Measurements from ENCODE around the gene MID1.

The MID1 gene

DNA sequence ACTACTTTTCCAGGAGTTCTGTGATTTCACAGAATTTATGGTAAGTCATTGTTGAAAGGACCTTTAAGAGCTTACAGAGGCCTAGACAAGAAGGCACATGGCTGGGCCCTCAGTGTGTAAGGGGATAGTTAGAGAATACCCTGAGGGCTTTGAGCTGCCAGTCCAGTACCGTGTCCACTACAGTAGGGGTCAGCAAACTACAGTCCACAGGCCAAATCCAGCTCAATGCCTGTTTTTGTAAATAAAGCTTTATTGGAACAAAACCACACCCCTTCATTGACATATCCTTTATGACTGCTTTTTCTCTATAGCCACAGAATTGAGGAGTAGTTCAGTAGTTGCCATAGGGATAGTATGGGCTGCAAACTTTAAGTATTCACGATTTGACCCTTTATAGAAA lies 176.2 kb downstream of the MID1 start:
- Histone ChIP-seq H3K36me3 (ENCODE audit: control insufficient read depth in 2 of 2, insufficient read depth in 1 of 2, low read length in 2 of 2) (peaks cover 0 to 33% of the 10 kb centered on the region in 2 experiments; a peak in 1 of 3 replicates), H3K4me1 (ENCODE audit: control insufficient read depth, insufficient read depth, low read length) (no peaks in the 10 kb centered on the region), H3K9me3 (ENCODE audit: control insufficient read depth, insufficient read depth, low read depth, low read length) (no peaks in the 10 kb centered on the region), H3K27ac (ENCODE audit: extremely low read depth, low read depth, low read length) (no peak overlapping the region), H3K4me3 (ENCODE audit: low read depth, low read length) (no peak overlapping the region)
- ChIA-PET POLR2A (no interaction called here), CTCF (no interaction called here)
- TF ChIP-seq ZNF114 (tag by site-specific recombination; IDR thresholded peaks at IDR 0.05) (no peak), ZNF24 (tag by site-specific recombination; IDR thresholded peaks at IDR 0.05) (no peak), ZNF521 (tag by site-specific recombination; IDR thresholded peaks at IDR 0.05) (no peak), ZNF48 (tag by site-specific recombination; IDR thresholded peaks at IDR 0.05) (no peak), ZNF239 (tag by site-specific recombination; IDR thresholded peaks at IDR 0.05) (no peak), ZNF514 (tag by site-specific recombination; IDR thresholded peaks at IDR 0.05) (no peak), ZNF211 (tag by site-specific recombination; IDR thresholded peaks at IDR 0.05; ENCODE audit: low read depth) (no peak), ZNF426 (tag by site-specific recombination; IDR thresholded peaks at IDR 0.05) (no peak), ZNF629 (tag by site-specific recombination; IDR thresholded peaks at IDR 0.05) (no peak), REST (tag by site-specific recombination; IDR thresholded peaks at IDR 0.05) (no peak), ZNF132 (tag by site-specific recombination; IDR thresholded peaks at IDR 0.05; ENCODE audit: borderline replicate concordance) (no peak), ZNF157 (tag by site-specific recombination; IDR thresholded peaks at IDR 0.05) (no peak), ZNF610 (tag by site-specific recombination; IDR thresholded peaks at IDR 0.05; ENCODE audit: borderline replicate concordance) (no peak), PATZ1 (tag by site-specific recombination; IDR thresholded peaks at IDR 0.05) (no peak)
- TF ChIP-seq, protein P1, sequence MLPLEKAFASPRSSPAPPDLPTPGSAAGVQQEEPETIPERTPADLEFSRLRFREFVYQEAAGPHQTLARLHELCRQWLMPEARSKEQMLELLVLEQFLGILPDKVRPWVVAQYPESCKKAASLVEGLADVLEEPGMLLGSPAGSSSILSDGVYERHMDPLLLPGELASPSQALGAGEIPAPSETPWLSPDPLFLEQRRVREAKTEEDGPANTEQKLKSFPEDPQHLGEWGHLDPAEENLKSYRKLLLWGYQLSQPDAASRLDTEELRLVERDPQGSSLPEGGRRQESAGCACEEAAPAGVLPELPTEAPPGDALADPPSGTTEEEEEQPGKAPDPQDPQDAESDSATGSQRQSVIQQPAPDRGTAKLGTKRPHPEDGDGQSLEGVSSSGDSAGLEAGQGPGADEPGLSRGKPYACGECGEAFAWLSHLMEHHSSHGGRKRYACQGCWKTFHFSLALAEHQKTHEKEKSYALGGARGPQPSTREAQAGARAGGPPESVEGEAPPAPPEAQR (tag by site-specific recombination; IDR thresholded peaks at IDR 0.05): no peak
- TF ChIP-seq, protein P2, sequence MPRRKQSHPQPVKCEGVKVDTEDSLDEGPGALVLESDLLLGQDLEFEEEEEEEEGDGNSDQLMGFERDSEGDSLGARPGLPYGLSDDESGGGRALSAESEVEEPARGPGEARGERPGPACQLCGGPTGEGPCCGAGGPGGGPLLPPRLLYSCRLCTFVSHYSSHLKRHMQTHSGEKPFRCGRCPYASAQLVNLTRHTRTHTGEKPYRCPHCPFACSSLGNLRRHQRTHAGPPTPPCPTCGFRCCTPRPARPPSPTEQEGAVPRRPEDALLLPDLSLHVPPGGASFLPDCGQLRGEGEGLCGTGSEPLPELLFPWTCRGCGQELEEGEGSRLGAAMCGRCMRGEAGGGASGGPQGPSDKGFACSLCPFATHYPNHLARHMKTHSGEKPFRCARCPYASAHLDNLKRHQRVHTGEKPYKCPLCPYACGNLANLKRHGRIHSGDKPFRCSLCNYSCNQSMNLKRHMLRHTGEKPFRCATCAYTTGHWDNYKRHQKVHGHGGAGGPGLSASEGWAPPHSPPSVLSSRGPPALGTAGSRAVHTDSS (tag by site-specific recombination; IDR thresholded peaks at IDR 0.05): no peak
- TF ChIP-seq, protein P3, sequence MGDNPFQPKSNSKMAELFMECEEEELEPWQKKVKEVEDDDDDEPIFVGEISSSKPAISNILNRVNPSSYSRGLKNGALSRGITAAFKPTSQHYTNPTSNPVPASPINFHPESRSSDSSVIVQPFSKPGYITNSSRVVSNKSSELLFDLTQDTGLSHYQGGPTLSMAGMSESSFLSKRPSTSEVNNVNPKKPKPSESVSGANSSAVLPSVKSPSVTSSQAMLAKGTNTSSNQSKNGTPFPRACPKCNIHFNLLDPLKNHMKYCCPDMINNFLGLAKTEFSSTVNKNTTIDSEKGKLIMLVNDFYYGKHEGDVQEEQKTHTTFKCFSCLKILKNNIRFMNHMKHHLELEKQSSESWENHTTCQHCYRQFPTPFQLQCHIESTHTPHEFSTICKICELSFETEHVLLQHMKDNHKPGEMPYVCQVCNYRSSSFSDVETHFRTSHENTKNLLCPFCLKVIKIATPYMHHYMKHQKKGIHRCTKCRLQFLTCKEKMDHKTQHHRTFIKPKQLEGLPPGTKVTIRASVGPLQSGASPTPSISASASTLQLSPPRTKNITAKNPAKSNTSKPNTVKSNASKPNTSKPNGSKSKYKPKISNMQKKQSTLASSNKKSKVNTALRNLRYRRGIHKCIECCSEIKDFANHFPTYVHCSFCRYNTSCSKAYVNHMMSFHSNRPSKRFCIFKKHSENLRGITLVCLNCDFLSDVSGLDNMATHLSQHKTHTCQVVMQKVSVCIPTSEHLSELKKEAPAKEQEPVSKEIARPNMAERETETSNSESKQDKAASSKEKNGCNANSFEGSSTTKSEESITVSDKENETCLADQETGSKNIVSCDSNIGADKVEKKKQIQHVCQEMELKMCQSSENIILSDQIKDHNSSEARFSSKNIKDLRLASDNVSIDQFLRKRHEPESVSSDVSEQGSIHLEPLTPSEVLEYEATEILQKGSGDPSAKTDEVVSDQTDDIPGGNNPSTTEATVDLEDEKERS (tag by site-specific recombination; IDR thresholded peaks at IDR 0.05): no peak
- TF ChIP-seq, protein P4, sequence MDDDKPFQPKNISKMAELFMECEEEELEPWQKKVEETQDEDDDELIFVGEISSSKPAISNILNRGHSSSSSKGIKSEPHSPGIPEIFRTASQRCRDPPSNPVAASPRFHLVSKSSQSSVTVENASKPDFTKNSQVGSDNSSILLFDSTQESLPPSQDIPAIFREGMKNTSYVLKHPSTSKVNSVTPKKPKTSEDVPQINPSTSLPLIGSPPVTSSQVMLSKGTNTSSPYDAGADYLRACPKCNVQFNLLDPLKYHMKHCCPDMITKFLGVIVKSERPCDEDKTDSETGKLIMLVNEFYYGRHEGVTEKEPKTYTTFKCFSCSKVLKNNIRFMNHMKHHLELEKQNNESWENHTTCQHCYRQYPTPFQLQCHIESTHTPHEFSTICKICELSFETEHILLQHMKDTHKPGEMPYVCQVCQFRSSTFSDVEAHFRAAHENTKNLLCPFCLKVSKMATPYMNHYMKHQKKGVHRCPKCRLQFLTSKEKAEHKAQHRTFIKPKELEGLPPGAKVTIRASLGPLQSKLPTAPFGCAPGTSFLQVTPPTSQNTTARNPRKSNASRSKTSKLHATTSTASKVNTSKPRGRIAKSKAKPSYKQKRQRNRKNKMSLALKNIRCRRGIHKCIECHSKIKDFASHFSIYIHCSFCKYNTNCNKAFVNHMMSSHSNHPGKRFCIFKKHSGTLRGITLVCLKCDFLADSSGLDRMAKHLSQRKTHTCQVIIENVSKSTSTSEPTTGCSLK (tag by site-specific recombination; IDR thresholded peaks at IDR 0.05): no peak
- TF ChIP-seq, protein P5, sequence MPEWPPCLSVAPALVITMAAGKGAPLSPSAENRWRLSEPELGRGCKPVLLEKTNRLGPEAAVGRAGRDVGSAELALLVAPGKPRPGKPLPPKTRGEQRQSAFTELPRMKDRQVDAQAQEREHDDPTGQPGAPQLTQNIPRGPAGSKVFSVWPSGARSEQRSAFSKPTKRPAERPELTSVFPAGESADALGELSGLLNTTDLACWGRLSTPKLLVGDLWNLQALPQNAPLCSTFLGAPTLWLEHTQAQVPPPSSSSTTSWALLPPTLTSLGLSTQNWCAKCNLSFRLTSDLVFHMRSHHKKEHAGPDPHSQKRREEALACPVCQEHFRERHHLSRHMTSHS (tag by site-specific recombination; IDR thresholded peaks at IDR 0.05): no peak
- TF ChIP-seq, protein P6, sequence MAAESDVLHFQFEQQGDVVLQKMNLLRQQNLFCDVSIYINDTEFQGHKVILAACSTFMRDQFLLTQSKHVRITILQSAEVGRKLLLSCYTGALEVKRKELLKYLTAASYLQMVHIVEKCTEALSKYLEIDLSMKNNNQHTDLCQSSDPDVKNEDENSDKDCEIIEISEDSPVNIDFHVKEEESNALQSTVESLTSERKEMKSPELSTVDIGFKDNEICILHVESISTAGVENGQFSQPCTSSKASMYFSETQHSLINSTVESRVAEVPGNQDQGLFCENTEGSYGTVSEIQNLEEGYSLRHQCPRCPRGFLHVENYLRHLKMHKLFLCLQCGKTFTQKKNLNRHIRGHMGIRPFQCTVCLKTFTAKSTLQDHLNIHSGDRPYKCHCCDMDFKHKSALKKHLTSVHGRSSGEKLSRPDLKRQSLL (tag by site-specific recombination; IDR thresholded peaks at IDR 0.05): no peak
